HUDEP-2 (cell line): ENCODE results near the gene BRAF.
"Not testable (repeated sequence)": the region's sequence is repeated elsewhere in the genome, so short reads cannot be mapped to it uniquely, and the experiment has no call there.

ENCODE experiments used
- DNase-seq, 76 experiments: peaks; one replicate each; lab custom pipeline; 2025; ENCODE audit not compliant: unreplicated experiment in 76 of 76; lab: John Stamatoyannopoulos, UW

Gene BRAF

GRCh38 chr7:140881507-140882228 is 43.1 kb downstream of the BRAF start:
- DNase-seq: no peak

DNA sequence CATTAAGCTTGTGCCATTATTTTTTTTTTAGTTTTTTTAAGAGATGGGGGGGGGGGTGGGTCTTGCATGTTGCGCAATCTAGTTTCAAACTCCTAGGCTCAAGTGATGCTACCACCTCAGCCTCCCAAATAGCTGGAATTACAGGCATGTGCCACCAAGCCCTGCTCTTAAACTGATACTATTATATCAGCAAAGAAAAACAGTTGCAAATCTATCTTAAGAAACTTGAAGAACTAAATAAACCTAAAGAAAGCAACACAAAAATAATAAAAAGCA is 47.5 kb downstream of the BRAF start:
- no peak for DNase-seq

DNA sequence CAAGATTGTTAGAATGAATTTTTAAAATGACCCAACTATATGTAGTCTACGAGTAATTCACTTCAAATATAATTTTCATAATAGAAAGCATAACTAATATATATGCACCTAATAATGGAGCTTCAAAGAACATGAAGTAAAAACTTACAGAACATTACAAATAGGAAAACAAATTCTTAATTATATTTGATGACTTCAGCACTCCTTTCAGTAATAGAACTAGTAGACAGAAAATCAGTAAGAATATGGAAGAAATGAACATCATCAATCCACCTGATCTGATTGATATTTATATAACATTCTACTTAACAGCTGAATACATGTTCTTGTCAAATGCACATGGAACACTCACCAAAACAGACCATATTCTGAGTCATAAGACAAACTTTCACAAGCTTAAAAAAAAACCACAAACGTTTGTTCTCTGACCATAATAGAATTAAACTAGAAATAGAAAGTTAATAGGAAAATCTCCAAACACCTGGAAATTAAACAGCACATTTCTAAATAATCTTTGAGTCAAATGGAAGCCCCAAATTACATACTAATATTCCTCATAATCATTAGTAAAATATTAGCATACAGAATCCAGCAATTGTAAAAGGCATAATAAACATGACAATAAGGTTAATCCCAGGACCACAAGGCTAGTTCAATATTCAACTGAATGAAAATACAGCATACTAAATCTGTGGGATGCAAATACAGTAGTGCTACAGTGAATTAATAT is 48.0 kb downstream of the BRAF start:
- DNase-seq: no peak

- no peak for DNase-seq
These were observed 51.3 kb downstream of the BRAF start for GRCh38 chr7:140873434-140873833.

DNA sequence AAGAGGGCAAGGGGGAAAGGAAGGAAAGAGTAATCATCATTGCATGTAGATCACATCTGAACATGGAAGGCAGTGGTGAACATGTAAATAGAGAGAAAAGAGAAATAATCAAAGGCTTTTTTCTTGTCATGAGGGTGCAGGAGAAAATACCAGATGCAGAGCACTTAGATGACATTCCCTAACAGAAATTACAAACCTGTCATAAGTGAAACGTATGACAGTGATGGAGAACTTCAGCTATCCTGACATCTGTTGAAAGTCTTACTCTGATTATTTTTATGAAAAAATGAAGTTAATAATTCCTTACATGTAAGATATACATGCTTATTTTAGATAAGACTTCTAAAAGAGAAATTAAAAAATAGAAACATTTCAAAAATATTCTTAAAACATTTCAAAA is 54.7 kb downstream of the BRAF start:
- no peak for DNase-seq

GRCh38 chr7:140869430-140869829 is 55.3 kb downstream of the BRAF start:
- DNase-seq: no peak

GRCh38 chr7:140867467-140868462 is 57.0 kb downstream of the BRAF start:
- DNase-seq: no peak

DNA sequence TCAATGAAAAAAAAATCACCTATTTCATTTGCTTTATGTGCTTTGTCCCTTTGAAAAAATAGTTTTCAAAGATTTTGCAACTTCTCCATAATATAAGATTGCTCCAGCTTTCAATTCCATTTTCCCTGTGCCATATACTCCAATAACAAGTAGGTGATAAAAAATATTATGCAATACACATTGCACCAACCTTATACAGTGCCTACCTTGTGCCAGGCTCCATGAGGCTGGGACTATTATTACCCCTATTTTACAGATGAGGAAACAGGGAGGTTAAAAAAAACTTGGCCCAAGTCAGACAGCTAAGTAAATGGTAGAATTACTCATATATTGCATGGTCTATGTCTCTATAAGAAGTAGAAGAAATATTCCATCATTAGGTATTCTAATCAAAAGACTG is 57.8 kb downstream of the BRAF start:
- no peak for DNase-seq

DNA sequence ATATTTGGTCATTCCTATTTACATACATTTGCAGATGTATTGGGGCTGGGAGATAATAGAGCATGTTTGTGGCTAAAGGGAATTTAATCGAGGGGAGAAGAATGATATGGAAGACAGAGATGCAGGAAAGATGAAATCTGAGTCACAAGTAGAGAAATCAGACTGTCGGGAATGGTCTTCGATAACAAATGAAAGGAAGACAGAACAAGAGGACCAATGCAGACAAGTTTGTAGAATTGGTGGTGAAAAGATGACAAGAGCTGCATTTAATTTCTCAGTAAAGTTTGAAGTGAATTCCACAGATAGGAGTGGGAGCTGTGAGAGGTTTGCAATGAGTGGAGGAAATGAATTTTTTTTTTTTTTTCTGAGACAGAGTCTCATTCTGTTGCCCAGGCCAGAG is 60.0 kb downstream of the BRAF start:
- no peak for DNase-seq

- DNase-seq: no peak
These were observed 60.9 kb downstream of the BRAF start for GRCh38 chr7:140863867-140864266.

- DNase-seq: peak in 3 of 76 experiments; percentile 6 to 21 (median 11)
These were observed 61.5 kb downstream of the BRAF start for GRCh38 chr7:140863184-140863583.

DNA sequence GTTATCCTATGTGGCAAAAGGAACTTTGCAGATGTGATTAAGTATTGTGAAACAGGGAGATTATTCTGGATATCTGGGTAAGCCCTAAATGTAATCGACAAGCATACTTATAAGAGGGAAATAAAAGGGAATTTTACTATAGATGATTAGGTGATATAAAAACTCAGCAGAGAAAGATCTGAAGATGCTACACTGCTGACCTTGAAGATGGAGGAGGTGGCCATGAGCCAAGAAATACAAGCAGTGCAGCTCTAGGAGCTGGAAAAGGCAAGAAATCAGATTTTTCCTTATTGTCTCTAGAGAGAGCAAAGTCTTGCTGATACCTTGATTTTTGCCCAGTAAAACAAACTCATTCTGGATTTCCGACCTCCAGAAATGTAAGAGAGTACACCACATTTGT is 67.7 kb downstream of the BRAF start:
- no peak for DNase-seq

GRCh38 chr7:140841166-140841715 is 83.5 kb downstream of the BRAF start:
- peak in 3 of 76 experiments; percentile 4 to 24 (median 7) for DNase-seq

GRCh38 chr7:140831724-140832123 is 93.0 kb downstream of the BRAF start:
- DNase-seq: no peak

DNA sequence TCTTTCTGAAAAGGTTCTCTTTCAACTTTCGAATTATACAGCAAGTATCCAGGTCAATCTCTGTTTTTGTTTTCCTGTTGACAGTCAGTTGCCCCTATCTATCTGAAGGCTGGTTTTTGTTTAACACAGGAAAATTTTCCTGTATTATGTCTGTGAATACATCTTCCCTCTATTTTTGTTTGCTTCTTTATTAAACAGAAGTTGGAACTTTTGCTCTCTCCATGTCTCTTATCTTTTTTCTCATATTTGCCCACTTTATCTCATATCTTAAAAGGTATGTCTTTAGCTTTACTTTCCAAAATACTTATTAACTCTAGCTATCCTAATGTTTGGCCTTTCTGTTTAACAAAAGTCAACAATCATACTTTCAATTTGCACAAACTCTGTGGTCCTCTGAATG is 95.0 kb downstream of the BRAF start:
- no peak for DNase-seq

DNA sequence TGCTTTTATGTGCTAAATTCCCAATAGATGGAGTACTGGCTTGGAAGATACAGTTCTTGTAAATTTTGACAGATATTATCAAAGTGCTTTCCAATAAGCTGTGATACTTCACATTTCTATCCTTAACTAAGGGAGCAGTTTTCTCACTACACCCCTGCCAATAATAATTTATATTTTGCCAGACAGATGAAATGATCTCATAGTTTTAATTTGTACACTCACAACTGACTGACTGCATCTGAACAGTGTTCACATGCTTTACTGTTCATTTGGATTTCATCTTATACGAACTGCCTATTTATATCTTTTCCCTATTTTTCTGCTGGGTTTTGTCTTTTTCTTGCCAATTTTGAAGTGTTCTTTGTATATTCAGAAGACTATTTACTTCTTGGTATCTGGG is 96.0 kb downstream of the BRAF start:
- DNase-seq: no peak

DNA sequence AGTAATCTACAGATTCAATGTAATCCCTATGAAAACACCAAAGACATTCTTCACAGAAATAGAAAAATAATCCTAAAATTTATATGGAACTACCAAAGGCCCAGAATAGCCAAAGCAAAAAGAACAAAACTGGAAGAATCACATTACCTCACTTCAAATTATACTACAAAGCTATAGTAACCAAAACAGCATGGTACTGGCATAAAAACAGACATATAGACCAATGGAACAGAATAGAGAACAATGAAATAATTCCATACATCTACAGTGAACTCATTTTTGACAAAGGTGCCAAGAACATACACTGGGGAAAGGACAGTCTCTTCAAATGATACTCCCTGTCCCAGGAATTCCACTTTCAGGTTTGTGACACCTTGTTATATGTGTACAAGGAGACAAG is 107.3 kb downstream of the BRAF start:
- DNase-seq: not testable (repeated sequence)

GRCh38 chr7:140810830-140811556 is 113.7 kb downstream of the BRAF start:
- peak in 61 of 76 experiments; percentile 1 to 76 (median 32) for DNase-seq

DNA sequence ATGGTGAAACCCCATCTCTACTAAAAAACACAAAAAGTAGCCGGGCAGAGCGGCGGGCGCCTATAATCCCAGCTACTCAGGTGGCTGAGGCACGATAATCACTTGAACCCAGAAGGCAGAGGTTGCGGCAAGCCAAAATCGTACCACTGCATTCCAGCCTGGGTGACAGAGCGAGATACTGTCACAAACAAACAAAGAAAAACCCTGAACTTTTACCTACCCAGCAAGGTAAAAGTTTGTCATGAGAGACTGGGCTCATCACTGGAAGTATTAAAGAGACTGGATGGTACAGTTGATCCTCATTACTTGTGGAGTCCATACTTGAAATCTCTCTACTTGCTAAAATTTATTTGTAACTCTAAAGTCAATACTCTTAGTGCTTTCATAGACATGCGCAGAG is 114.3 kb downstream of the BRAF start:
- no peak for DNase-seq

- DNase-seq: no peak
These were observed 145.8 kb downstream of the BRAF start for GRCh38 chr7:140778975-140779374.
